Vagina (tissue), 2 donors: ENCODE measurements around the gene TMEM108. TPM values are rescaled to one million over a fixed set of nuclear protein-coding genes. Genes with fewer than 3 reads are reported as not detected.

Experiments
- DNase-seq, 2 donors: peaks; one replicate each; pipeline ENCODE4 v3.0.0-alpha.2; 2017; ENCODE audit errors: extremely low spot score in 2 of 2
- H3K27ac ChIP-seq: fragments of 200-600 bp; sonication (generic); one replicate; pipeline ENCODE4 v1.5.1; 2019
- H3K27me3 ChIP-seq: fragments of 200-600 bp; sonication (generic); one replicate; pipeline ENCODE4 v1.5.1; 2019
- H3K36me3 ChIP-seq, 2 donors: fragments of 200-600 bp; sonication (generic); one replicate each; pipeline ENCODE4 v1.5.1; 2017 to 2019
- H3K4me1 ChIP-seq: fragments of 200-600 bp; sonication (generic); one replicate; pipeline ENCODE4 v1.5.1; 2019
- H3K4me3 ChIP-seq, 2 donors: fragments of 200-600 bp; sonication (generic); 1 replicate in 1 of 2; 2 replicates in 1 of 2; pipeline ENCODE4 v1.5.1; 2016 to 2019
- H3K9me3 ChIP-seq: fragments of 200-600 bp; sonication (generic); one replicate; pipeline ENCODE4 v1.5.1; 2019
- CTCF ChIP-seq, 3 experiments: fragments of 450-650 bp in 2 of 3; fragments of 200-600 bp in 1 of 3; sonication (generic) in 1 of 3; IDR thresholded peaks; one replicate each; pipeline ENCODE4 v1.5.1; 2017 to 2019; ENCODE audit warnings: antibody characterized with exemption in 3 of 3, mild to moderate bottlenecking in 2 of 3, moderate library complexity in 2 of 3
- POLR2A ChIP-seq, 2 donors: fragments of 450-650 bp; IDR thresholded peaks; one replicate each; pipeline ENCODE4 v1.6.1; 2017; ENCODE audit warnings: antibody characterized with exemption in 2 of 2, mild to moderate bottlenecking in 2 of 2, moderate library complexity in 2 of 2
- POLR2AphosphoS5 ChIP-seq, 2 donors: sonication (generic); formaldehyde crosslinking; IDR thresholded peaks; one replicate each; pipeline ENCODE4 v1.9.0; 2017; ENCODE audit warnings: antibody characterized with exemption in 2 of 2, mild to moderate bottlenecking in 2 of 2, low read depth in 1 of 2; ENCODE audit not compliant: insufficient read depth in 1 of 2
- intact Hi-C: fragments of 100-400 bp; cut with DNase I; formaldehyde crosslinking; loops from one replicate; pipeline ENCODE4 v1.15.1; 2023
- total RNA-seq: library from RNA; depleted of rRNA; stranded (reverse); fragments of >200 nt; gene quantifications from one replicate; pipeline ENCODE4 v1.2.3, GENCODE V29; 2016

The TMEM108 gene
- total RNA-seq, 1 donor from 2014 or later, result 3.2 TPM

GRCh38 chr3:133301194-133301593, 263.0 kb downstream of the TMEM108 start:
- Histone ChIP-seq H3K4me3 (no peak overlapping the region), H3K27me3 (no peaks in the 10 kb centered on the region), H3K27ac (no peak overlapping the region), H3K9me3 (no peaks in the 10 kb centered on the region), H3K36me3 (no peaks in the 10 kb centered on the region), H3K4me1 (no peaks in the 10 kb centered on the region)
- intact Hi-C loops, result no loop called here
- DNase-seq, result no peak
- TF ChIP-seq POLR2A (IDR thresholded peaks at IDR 0.05) (no peak), CTCF (IDR thresholded peaks at IDR 0.05) (no peak), POLR2AphosphoS5 (IDR thresholded peaks at IDR 0.05; ENCODE audit: insufficient read depth in 1 of 2, low read depth in 1 of 2) (no peak)

- no peak for DNase-seq
- no peak overlapping the region for H3K4me3 ChIP-seq
These were observed 263.5 kb downstream of the TMEM108 start for GRCh38 chr3:133301731-133302130.

GRCh38 chr3:133303430-133303829, 265.2 kb downstream of the TMEM108 start:
- DNase-seq, result no peak
- intact Hi-C loops, result no loop called here
- no peaks in the 10 kb centered on the region for H3K9me3 ChIP-seq
- no peak overlapping the region for H3K27ac ChIP-seq
- H3K4me3 ChIP-seq, result no peak overlapping the region
- H3K27me3 ChIP-seq, result no peaks in the 10 kb centered on the region
- no peaks in the 10 kb centered on the region for H3K4me1 ChIP-seq
- TF ChIP-seq POLR2A (IDR thresholded peaks at IDR 0.05) (no peak), POLR2AphosphoS5 (IDR thresholded peaks at IDR 0.05; ENCODE audit: insufficient read depth in 1 of 2, low read depth in 1 of 2) (no peak), CTCF (IDR thresholded peaks at IDR 0.05) (no peak)
- no peaks in the 10 kb centered on the region for H3K36me3 ChIP-seq

More at GRCh38 chr3:133301731-133302130, 263.5 kb downstream of the TMEM108 start:
- no peaks in the 10 kb centered on the region for H3K36me3 ChIP-seq
- H3K9me3 ChIP-seq, result no peaks in the 10 kb centered on the region
- TF ChIP-seq CTCF (IDR thresholded peaks at IDR 0.05) (no peak), POLR2AphosphoS5 (IDR thresholded peaks at IDR 0.05; ENCODE audit: insufficient read depth in 1 of 2, low read depth in 1 of 2) (no peak), POLR2A (IDR thresholded peaks at IDR 0.05) (no peak)
- no peaks in the 10 kb centered on the region for H3K27me3 ChIP-seq
- intact Hi-C loops, result no loop called here
- H3K4me1 ChIP-seq, result no peaks in the 10 kb centered on the region
- no peak overlapping the region for H3K27ac ChIP-seq

GRCh38 chr3:133317866-133318265, 279.7 kb downstream of the TMEM108 start:
- Histone ChIP-seq H3K4me1 (no peaks in the 10 kb centered on the region), H3K27me3 (no peaks in the 10 kb centered on the region), H3K4me3 (no peak overlapping the region), H3K36me3 (no peaks in the 10 kb centered on the region), H3K9me3 (no peaks in the 10 kb centered on the region), H3K27ac (no peak overlapping the region)
- no peak for TF ChIP-seq POLR2A (IDR thresholded peaks at IDR 0.05)
- no peak for TF ChIP-seq CTCF (IDR thresholded peaks at IDR 0.05)
- no peak for TF ChIP-seq POLR2AphosphoS5 (IDR thresholded peaks at IDR 0.05; ENCODE audit: insufficient read depth in 1 of 2, low read depth in 1 of 2)
- intact Hi-C loops, result no loop called here
- no peak for DNase-seq

GRCh38 chr3:133328373-133328772, 290.2 kb downstream of the TMEM108 start:
- Histone ChIP-seq H3K36me3 (no peaks in the 10 kb centered on the region), H3K4me1 (no peaks in the 10 kb centered on the region), H3K27me3 (no peaks in the 10 kb centered on the region), H3K27ac (no peak overlapping the region), H3K9me3 (no peaks in the 10 kb centered on the region), H3K4me3 (no peak overlapping the region)
- TF ChIP-seq POLR2A (IDR thresholded peaks at IDR 0.05), result no peak
- intact Hi-C loops, result no loop called here
- DNase-seq, result no peak

GRCh38 chr3:133329626-133330025, 291.4 kb downstream of the TMEM108 start:
- Histone ChIP-seq H3K4me3 (no peak overlapping the region), H3K9me3 (no peaks in the 10 kb centered on the region), H3K27me3 (no peaks in the 10 kb centered on the region), H3K4me1 (no peaks in the 10 kb centered on the region), H3K27ac (no peak overlapping the region), H3K36me3 (no peaks in the 10 kb centered on the region)
- no peak for DNase-seq
- intact Hi-C loops, result no loop called here
- TF ChIP-seq CTCF (IDR thresholded peaks at IDR 0.05), result no peak
- no peak for TF ChIP-seq POLR2AphosphoS5 (IDR thresholded peaks at IDR 0.05; ENCODE audit: insufficient read depth in 1 of 2, low read depth in 1 of 2)
- TF ChIP-seq POLR2A (IDR thresholded peaks at IDR 0.05), result no peak
